GM18868 (cell line): ENCODE measurements around the gene CASP9.
"Not testable (repeated sequence)": the region's sequence is repeated elsewhere in the genome, so short reads cannot be mapped to it uniquely, and the experiment has no call there.

Experiments
- ATAC-seq: cut with Tn5 transposase; IDR thresholded peaks from one replicate; pipeline ENCODE4 v1.9.1; 2021; ENCODE audit warnings: mild to moderate bottlenecking, moderate library complexity; ENCODE audit not compliant: unreplicated experiment

CASP9 gene

DNA sequence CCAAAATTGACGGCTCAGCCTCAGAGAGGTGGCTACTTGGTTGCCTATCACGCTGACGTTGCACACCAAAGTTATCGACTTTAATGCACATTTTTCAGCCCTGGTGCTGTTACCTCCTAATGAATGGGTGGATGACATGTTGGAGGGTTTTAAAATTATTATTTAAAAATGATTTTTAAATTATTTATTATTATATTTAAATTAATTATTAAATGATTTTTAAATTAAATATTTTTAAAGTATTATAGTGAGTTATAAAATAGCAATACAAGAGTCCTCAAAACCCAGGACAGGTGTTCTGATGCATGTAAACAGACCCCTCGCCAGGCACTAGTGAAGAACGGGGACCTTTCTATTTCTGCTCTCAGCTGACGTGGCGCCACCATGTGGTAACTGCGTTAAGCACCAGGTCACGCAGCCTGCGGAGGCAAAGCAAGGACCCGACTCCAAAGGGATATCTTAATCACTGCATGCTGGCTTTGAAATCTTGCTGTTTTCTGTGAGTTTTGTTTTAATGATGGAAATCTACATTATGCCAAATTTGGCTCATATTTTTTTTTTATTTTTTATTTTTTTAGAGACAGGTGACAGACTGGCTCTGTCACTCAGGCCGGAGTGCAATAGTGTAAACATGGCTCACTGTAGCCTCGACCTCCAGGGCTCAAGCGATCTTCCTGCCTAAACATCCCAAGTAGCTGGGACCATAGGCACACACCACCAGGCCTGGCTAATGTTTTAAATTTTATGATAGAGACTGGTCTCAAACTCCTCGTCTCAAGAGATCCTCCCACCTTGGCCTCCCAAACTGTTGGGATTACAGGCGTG lies 22.6 kb downstream of the CASP9 start:
- no peak for ATAC-seq

DNA sequence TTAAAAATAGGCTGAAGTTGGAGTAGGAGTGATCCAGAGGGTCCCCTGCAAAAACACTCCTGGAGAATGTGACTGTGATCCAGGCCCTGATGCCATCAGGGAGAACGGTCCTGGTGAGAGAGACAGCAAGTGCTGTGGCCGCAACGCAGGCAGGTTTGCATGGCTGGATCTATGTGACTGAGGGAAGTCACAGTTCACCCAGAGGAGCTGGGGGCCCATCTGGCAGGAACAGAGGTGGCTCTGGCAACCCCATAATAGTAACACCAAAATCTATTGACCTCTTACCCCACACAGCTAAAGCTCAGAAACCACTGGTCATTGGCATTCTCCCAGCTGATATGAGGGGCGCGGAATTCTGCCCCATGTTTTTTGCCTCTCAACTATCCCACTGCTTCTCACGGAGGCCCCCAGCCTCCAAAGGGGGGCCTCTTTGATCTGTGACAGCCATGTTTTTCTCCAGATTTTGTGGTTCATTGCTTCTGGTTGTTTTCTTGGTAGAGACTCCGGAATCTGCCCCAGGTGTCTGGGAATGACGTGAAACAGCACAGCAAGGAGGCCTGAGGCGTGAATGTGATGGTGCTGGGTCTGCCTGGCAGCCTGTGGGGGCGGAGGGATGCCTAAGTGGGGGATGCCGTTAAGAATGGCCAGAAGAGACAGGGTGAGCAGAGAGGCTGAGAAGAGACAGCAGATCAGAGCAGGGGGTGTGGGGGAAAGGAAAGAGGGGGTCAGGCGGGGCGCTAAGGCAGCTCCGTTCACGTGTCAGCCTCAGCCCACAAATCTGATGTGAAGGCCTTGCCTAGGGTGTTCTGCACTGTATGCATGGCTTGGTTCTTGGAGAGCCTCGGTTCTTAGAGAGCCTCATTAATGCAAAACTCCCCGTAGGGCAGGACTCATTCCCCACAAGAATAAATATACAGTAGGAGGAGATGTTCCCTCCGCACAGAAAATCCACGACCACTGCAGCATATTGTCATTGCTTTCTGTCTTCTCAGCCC lies 23.5 kb downstream of the CASP9 start:
- ATAC-seq: no peak

DNA sequence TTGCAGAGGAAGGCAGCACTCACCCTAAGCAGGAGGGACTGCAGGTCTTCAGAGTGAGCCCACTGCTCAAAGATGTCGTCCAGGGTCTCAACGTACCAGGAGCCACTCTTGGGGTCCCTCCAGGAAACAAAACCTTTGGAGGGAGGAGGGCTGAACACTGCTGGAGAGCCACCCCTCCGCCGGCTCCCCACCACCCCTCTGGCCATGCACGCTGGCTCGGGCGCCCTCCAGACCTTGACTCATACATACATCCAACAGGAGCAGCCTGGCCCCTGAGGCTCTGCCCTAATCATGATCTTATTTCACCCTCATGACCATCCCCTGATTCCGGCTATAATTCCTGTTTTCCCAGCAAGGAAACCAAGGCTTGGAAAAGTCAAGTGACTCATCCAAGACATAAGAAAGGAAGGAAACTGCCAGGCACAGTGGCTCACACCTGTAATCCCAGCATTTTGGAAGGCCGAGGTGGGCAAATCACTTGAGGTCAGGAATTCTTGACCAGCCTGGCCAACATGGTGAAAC lies 30.1 kb downstream of the CASP9 start:
- no peak for ATAC-seq

DNA sequence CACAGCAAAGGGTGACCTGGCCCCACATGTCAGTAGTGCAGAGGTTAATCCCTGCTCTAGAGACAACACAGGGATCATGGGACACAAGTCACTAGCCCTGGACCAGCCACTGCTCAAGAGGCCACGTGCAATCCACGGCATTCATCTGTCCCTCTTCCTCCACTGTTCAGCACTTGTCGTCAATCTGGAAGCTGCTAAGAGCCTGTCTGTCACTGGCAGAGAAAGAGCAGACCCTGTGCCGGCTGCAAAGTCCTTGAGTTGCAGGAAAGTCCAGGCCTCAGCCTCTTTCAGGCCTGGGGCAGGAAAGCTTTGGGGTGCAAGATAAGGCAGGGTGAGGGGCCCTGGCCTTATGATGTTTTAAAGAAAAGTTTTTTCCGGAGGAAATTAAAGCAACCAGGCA lies 31.4 kb downstream of the CASP9 start:
- ATAC-seq: no peak

DNA sequence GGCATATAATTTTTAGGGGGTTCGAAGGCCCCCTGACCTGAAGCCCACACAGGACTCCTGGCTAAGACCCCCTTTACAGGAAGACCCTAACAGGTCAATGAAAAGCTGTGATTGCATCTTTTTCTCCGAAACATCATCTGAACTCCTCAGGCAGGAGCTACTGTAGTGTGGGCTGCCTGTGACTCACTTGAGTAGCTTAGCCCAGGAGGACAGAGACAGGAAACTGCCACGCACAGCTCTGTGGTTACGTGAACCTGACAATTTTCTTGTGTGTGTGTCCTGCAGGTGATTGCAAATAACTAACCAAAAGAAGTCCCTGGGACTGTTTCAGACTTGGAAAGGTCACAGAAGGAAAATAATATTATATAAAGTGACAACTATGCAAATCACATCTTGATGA lies 33.0 kb downstream of the CASP9 start:
- ATAC-seq: not testable (repeated sequence)

DNA sequence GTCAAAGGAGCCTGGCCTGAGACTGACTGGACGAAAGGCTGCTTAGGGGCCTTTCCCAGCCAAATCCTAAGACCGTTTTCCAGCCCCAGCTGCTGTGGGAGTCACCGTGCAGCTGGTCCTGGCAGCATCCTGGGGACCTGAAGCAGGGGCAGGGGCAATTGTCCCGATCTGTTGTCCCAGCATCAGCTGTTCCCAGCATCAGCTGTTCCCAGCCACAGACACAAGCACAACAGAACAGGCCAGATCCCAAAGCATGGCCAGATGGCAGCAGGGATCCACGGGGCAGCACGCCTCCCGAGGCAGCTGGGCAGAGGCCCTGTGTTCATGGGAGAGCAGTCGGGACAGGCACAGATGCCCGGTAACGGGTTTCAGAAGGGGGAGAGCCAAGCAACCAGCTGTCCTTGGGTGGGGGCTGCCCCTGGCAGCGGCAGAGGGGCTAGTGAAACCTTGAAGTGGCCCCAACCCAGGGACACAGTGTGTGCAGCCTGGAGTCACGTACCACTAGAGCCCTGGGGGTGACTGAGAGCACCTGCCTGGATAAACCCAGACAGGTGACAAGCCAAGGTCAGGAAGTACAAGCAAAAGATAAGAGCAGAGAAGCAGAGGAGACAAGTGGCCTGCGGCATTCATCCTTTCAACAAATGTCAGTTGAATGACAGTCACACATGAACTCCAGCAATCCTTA lies 34.8 kb downstream of the CASP9 start:
- ATAC-seq: no peak

DNA sequence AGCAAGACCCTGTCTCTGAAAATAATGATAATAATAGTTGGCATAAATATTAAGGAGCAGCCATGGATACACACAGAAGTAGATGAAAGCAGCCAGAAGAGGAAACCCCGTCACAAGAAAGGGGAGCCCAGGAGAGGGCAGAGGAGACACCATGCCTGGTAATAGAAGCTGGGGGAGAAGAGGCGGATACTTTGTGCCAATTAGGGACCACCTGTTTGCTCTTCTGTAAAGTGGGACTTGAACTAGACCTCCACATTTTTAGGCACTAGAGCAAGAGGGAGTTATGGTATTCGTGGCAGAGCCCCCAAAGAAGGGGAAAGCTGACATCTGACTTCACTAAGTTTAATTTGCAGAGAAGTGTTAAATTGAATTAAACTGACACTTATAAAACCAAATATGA lies 35.6 kb downstream of the CASP9 start:
- ATAC-seq: no peak

DNA sequence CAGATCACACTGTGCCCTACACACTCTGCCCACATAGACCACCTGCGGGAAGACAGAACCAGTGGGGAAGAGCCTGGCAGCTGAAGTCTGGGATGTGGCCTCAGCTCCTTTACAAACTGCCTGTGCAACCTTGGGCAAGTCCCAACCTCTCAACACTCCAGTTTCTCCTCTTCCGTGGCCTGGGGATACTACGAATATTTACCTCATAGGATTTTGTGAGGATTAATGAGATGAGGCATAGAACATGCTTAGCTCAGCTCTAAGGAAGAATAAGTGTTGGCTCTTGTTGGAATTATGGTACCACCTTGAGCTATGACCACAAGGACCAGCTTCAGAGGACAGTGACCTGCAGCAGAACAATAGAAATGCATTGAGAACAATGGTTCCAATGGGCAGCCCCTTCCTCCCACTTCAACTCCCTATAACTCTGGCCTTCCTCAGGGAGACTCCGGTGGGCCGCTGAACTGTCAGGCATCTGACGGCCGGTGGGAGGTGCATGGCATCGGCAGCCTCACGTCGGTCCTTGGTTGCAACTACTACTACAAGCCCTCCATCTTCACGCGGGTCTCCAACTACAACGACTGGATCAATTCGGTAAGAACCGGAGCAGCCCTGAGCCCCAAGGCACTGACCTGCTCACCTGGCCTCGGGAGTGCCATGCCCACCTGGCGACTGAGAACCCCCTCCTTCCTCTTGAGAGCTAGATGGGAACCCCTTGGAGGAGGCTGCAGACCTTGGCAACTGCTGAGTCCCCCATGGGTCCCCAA lies 37.0 kb downstream of the CASP9 start:
- not testable (repeated sequence) for ATAC-seq

DNA sequence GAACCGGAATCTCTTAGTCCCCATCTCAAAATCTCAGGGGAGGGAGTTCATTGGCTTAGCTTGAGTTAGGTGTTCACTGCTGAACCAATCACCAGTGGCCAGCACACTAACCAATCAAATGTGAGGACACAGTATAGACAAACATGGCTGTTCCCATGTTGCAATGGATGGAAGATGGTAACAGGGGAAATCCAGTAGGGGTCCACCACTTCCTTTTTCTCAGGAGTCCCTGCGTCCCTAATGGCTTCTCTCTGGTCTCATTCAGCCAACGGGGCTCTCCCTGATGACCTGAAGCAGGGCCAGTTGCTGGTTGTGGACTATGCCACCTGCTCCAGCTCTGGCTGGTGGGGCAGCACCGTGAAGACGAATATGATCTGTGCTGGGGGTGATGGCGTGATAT lies 38.4 kb downstream of the CASP9 start:
- no peak for ATAC-seq

DNA sequence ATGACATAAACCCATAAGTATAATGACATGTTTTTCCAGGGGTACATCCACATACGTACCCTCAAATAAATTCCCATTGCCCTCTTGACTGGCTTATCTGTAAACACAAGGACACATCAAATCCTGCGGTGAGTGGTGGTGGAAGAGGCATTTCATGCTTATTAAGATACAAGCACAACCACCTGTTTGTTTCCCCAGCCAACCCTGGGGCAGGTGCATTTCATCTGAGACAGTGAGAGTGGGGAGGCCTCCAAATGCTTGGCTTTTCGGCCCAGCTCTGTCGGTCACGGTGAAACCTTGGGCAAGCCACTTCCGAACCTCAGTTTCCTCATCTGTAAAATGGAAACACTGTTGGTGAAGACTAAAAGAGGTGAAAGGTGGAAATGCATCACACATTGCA lies 39.6 kb downstream of the CASP9 start:
- not testable (repeated sequence) for ATAC-seq

DNA sequence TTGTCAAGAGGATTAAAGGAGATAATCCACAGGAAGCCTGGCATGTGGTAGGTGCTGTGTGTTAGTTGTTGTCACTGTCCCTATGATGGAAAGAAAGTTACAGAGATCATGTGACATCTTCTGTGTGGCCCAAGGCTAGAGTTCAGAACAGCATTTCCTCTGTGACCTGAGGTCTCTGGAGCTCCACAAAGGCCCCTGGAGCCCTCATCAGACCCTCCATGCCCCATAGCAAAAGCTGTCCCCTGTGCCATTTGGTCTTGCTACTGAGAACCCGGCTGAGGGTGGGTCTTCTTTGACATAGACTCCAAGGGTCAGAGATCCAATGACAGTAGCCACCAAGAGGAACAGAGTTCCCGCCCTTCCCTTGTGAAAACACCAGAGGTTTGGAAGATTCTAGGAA lies 40.0 kb downstream of the CASP9 start:
- no peak for ATAC-seq

DNA sequence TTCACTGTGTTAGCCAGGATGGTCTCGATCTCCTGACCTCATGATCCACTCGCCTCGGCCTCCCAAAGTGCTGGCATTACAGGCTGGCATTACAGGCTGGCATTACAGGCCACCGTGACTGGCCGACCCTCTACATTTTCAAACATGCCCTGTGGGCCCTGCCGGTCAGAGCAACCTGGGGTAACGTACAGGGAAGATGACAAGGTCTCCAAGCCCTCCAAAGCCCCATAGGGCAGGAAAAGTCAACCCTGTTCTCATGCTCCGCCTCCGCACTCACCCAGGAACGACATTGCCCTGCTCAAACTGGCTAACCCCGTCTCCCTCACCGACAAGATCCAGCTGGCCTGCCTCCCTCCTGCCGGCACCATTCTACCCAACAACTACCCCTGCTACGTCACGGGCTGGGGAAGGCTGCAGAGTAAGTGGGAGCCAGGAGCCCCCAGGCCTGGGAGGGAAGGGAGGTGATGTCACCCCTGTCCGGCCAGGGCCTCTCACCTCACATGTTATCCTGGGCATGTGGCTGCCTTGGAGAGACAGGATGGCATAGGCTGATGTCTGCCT lies 41.0 kb downstream of the CASP9 start:
- ATAC-seq: not testable (repeated sequence)

DNA sequence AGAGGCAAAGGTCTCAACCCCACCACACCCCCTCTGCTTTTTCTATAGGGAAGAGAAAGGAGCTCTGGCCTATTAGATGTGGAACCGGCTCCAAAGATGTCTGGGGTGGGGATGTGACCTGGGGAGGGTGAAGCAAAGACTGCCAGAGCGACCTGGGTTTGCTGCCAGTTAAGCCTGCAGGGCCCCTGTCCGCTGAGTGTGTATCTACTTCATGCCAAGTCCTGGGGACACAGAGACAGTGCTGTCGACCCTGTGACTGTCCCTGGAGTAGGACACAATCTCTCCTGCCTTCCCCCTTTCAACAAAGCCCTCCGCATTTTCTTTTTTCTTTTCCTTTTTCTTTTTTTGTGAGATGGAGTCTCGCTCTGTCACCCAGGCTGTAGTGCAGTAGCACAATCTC lies 41.6 kb downstream of the CASP9 start:
- ATAC-seq: not testable (repeated sequence)

DNA sequence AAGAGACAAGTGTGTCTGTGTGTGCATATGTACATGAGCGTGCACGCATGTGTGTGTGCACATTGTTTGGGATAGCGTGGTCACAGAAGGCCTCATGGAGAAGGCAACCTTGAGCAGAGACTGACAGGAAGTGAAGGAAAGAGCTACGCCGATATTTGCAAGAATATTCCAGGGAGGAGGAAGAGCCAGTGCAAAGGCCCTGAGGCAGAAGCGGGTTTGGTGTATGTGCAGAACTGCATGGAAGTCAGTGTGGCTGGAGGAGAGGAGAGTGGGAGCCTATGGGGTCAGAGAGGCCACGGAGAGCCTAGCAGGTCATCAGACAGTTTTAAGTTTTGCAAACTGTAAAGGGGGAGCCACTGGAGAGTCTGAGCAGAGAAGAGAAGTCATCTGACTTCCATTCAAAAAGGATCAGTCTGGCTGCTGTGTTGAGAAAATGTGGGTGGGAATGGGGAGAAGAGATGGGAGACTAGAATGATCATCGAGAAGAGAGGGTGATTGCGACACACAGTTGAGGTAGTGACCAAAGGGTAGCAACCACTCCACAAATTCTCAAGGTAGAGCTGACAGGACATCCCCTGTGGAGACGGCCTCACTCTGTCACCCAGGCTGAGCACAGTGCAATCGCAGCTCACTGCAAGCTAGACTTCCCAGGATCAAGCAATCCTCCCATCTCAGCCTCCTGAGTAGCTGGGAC lies 44.2 kb downstream of the CASP9 start:
- no peak for ATAC-seq

DNA sequence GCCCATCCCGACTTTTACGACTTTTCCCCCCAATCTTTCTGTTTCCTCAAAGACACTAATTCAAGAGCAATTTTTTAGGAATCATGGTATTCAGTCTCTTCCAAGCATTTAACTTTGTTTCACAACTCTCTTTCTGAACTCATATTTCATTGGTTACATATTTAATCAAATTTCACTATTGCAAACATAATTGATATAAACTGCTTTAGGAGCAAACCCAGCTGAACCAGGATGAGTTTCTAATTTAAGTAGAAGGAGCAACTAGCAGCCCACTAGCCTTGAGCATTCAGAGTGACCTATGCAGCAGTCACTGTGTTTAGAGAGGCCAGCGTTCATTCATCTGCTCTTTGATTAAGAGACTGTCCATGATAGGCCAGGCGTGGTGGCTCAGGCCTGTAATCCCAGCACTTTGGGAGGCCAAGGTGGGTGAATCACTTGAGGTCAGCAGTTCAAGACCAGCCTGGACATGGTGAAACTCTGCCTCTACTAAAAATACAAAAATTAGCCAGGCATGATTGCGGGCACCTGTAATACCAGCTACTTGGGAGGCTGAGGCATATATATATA lies 46.3 kb downstream of the CASP9 start:
- no peak for ATAC-seq

DNA sequence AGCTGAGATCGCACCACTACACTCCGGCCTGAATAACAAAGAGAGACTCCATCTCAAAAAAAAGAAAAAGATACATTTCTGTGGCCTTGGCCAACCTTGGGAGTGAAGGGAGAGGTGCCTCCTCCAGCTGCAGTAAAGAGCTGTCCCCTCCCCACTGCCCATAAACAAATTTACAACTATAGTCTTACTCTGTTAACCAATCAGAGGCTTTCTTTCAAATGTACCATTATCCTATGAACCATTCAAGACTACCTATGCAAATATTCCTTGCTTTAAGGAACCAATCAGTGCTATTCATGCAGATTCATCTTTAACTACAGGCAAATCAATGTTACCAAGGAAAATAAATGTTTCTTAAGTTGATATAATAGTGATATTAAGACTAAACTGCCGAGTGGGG lies 47.1 kb downstream of the CASP9 start:
- ATAC-seq: no peak

DNA sequence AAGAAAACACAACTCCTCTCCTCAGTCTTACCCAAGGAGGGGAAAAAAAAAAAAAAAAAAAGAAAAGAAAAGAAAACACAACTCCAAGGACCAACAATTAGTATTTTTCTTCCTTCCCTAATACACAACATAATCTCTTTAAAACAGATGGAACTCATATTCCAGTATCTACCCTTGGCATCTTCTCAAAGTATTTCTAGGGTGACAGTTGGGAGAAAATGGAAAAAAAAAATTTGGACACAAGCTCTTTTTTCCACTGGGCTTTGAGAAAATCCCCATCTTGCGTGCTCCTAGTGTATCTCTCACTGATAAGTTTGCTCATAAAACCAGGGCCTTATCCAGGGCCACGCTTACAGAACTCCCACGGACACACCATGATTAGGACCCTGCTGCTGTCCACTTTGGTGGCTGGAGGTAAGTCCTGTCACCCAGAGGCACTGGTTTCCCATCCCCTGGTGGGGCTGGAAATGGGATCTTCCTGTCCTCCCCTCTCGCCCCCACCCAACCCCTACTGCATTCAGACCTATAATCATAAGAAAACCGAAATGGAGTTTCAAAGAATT lies 48.2 kb downstream of the CASP9 start, which contains the start of gene CELA2B:
Gene CELA2B (plus strand): TSS at position 353 of the 563 bp plus-strand sequence. CDS start 22 bp downstream, at position 375.
- ATAC-seq: no peak

DNA sequence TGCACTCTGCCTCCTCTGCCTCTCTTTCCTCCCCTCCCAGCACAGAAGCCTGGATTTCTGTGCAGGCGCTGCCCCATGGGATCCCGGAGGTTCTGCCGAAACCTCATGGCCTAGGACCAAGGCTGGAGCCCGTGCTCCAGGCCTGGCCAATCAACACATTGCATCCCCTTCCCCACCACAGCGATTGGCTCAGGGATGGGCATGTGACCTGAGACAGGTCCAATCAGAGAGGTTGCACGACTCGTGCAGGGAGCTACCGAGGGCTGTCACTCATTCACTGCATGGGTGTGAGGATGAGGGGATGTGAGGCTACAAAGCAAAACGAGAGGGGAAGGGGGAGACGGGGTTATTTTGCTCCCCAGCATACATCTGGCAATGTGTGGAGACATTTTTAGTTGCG lies 51.4 kb downstream of the CASP9 start:
- ATAC-seq: no peak

DNA sequence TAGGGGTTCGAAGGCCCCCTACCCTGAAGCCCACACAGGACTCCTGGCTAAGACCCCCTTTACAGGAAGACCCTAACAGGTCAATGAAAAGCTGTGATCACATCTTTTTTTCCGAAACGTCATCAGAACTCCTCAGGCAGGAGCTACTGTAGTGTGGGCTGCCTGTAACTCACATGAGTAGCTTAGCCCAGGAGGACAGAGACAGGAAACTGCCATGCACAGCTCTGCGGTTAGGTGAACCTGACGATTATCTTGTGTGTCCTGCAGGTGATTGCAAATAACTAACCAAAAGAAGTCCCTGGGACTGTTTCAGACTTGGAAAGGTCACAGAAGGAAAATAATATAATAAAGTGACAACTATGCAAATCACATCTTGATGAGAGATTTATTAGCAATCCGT lies 52.3 kb downstream of the CASP9 start:
- not testable (repeated sequence) for ATAC-seq
